ENCODE measurements around the gene BCKDK.

DNA sequence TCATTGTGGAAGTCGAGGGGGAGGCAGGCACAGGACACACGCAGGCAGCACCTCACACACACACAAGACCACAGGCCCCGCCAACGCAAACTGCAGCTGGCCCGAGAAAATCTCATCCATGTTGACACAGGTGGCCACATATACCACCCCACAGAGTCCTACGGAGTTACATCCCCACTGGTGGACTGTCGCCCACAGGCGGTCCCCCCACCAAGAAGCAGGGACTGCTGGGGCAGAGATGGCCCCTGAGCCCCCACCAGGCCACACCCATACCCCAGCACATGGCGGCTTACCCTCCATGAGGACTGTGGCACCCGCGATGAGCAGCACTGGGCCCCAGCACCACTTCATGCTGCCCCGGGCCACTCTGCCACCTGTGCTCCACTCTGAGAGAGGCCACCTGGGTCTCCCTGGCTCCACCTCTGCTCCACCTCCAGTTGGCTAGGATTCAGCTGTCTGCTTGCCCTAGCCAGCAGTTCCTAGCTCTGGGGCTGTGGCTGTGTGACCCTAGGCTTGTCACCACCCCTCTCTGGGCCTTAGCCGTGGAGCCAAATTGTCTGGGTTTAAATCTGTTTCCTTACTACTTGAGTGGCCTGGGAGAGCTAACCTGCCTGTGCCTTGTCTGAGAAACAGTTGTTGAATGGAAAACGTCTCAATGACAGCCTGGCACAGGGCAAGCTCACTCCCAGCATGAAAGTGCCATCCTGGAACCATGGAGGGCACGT lies 19.6 kb upstream of the BCKDK start, which contains the start of gene PRSS53:
- TF ChIP-seq, protein P1, sequence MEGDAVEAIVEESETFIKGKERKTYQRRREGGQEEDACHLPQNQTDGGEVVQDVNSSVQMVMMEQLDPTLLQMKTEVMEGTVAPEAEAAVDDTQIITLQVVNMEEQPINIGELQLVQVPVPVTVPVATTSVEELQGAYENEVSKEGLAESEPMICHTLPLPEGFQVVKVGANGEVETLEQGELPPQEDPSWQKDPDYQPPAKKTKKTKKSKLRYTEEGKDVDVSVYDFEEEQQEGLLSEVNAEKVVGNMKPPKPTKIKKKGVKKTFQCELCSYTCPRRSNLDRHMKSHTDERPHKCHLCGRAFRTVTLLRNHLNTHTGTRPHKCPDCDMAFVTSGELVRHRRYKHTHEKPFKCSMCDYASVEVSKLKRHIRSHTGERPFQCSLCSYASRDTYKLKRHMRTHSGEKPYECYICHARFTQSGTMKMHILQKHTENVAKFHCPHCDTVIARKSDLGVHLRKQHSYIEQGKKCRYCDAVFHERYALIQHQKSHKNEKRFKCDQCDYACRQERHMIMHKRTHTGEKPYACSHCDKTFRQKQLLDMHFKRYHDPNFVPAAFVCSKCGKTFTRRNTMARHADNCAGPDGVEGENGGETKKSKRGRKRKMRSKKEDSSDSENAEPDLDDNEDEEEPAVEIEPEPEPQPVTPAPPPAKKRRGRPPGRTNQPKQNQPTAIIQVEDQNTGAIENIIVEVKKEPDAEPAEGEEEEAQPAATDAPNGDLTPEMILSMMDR (IDR thresholded peaks at IDR 0.05) = no peak
- no peak for TF ChIP-seq EP300 (IDR thresholded peaks at IDR 0.05)
- TF ChIP-seq POLR2A (IDR thresholded peaks at IDR 0.05; ENCODE audit: low read depth) = no peak
- no peak for TF ChIP-seq POLR2AphosphoS5 (IDR thresholded peaks at IDR 0.05)

Measured in esophagus muscularis mucosa (tissue), 4 donors.